ENCODE measurements around the gene C21orf91. TPM values are rescaled to one million over a fixed set of nuclear protein-coding genes. Genes with fewer than 3 reads are reported as not detected.

Gene C21orf91
- total and polyA plus RNA-seq, 4 donors = 1.8 to 7.2 (median 4.4) TPM

GRCh38 chr21:17799414-17800164 lies 19.6 kb downstream of the C21orf91 start:
- WGBS = 96% methylated on average over 6 of the region's 6 CpGs
- Histone ChIP-seq H3K4me3 (ENCODE audit: low read depth in 1 of 3, low read length in 3 of 3) (no peak overlapping the region), H3K36me3 (ENCODE audit: control insufficient read depth in 4 of 4, insufficient read depth in 3 of 4, low read depth in 1 of 4, low read length in 3 of 4) (peaks cover 0 to 3% (median 0%) of the 10 kb centered on the region in 4 donors), H3K4me1 (ENCODE audit: control insufficient read depth in 4 of 4, insufficient read depth in 4 of 4, low read length in 3 of 4) (peaks cover 2 to 14% (median 12%) of the 10 kb centered on the region in 4 donors), H3K27me3 (ENCODE audit: control insufficient read depth in 4 of 4, insufficient read depth in 4 of 4, low read length in 3 of 4) (no peaks in the 10 kb centered on the region), H3K9me3 (ENCODE audit: control insufficient read depth in 4 of 4, low read length in 3 of 4) (no peaks in the 10 kb centered on the region), H3K9ac (ENCODE audit: low read depth in 1 of 2, low read length in 2 of 2) (no peak overlapping the region), H3K27ac (ENCODE audit: low read depth in 1 of 2, low read length in 2 of 2) (no peak overlapping the region)
- no peak for TF ChIP-seq REST (IDR thresholded peaks at IDR 0.05)
- no peak for TF ChIP-seq HNF4A (conservative IDR thresholded peaks at IDR 0.05)
- DNase-seq (ENCODE audit: low spot score) = no peak

GRCh38 chr21:17798796-17799195 lies 20.4 kb downstream of the C21orf91 start:
- peaks cover 2 to 17% (median 14%) of the 10 kb centered on the region in 4 donors for H3K4me1 ChIP-seq (ENCODE audit: control insufficient read depth in 4 of 4, insufficient read depth in 4 of 4, low read length in 3 of 4)
- 64% methylated on average over 2 of the region's 2 CpGs for WGBS
- no peak for DNase-seq (ENCODE audit: low spot score)
- no peaks in the 10 kb centered on the region for H3K27me3 ChIP-seq (ENCODE audit: control insufficient read depth in 4 of 4, insufficient read depth in 4 of 4, low read length in 3 of 4)
- H3K9me3 ChIP-seq (ENCODE audit: control insufficient read depth in 4 of 4, low read length in 3 of 4) = no peaks in the 10 kb centered on the region
- H3K9ac ChIP-seq (ENCODE audit: low read depth in 1 of 2, low read length in 2 of 2) = no peak overlapping the region
- no peaks in the 10 kb centered on the region for H3K36me3 ChIP-seq (ENCODE audit: control insufficient read depth in 4 of 4, insufficient read depth in 3 of 4, low read depth in 1 of 4, low read length in 3 of 4)
- no peak overlapping the region for H3K4me3 ChIP-seq (ENCODE audit: low read depth in 1 of 3, low read length in 3 of 3)
- TF ChIP-seq RXRA (IDR thresholded peaks at IDR 0.05) (no peak), REST (IDR thresholded peaks at IDR 0.05) (no peak), CTCF (IDR thresholded peaks at IDR 0.05; ENCODE audit: low read depth, low read length, missing input control) (no peak), HNF4A (conservative IDR thresholded peaks at IDR 0.05) (no peak), TAF1 (conservative IDR thresholded peaks at IDR 0.05) (no peak), NR2F2 (IDR thresholded peaks at IDR 0.05) (no peak), YY1 (IDR thresholded peaks at IDR 0.05) (no peak), HNF4G (IDR thresholded peaks at IDR 0.05) (no peak), JUND (IDR thresholded peaks at IDR 0.05) (no peak), RAD21 (IDR thresholded peaks at IDR 0.05) (no peak), FOXA1 (IDR thresholded peaks at IDR 0.05) (no peak), EGR1 (IDR thresholded peaks at IDR 0.05; ENCODE audit: low read depth in 2 of 2) (no peak), MAX (IDR thresholded peaks at IDR 0.05) (no peak), ZBTB33 (IDR thresholded peaks at IDR 0.05) (no peak), ATF3 (IDR thresholded peaks at IDR 0.05) (no peak), FOXA2 (IDR thresholded peaks at IDR 0.05) (no peak), GABPA (IDR thresholded peaks at IDR 0.05 in 1 of 2, conservative IDR thresholded peaks at IDR 0.05 in 1 of 2) (no peak), SP1 (IDR thresholded peaks at IDR 0.05) (no peak)
- H3K27ac ChIP-seq (ENCODE audit: low read depth in 1 of 2, low read length in 2 of 2) = no peak overlapping the region

Data from liver (tissue), 9 donors.